CD8-positive, alpha-beta memory T cell (primary cell): ENCODE results near the gene IQUB. TPM values are rescaled to one million over a fixed set of nuclear protein-coding genes. Genes with fewer than 3 reads are reported as not detected.
"Not testable (repeated sequence)": the region's sequence is repeated elsewhere in the genome, so short reads cannot be mapped to it uniquely, and the experiment has no call there.

ENCODE experiments used
- CTCF ChIA-PET: fragments of 350-600 bp; sonication (Branson Sonifier 250); formaldehyde crosslinking; loops from one replicate; lab custom pipeline; 2021; ENCODE audit warnings: antibody characterized with exemption; lab: Charles Lee
- POLR2A ChIA-PET: fragments of 350-600 bp; sonication (Branson Sonifier 250); formaldehyde crosslinking; loops from one replicate; lab custom pipeline; 2021; ENCODE audit warnings: antibody characterized with exemption; lab: Charles Lee
- DNase-seq, 5 donors: peaks; one replicate each; pipeline versions ENCODE4 v3.0.0 to v3.0.0-alpha.2; 2020 to 2022; ENCODE audit warnings: mixed read lengths in 1 of 5
- H3K27ac ChIP-seq: one replicate; pipeline ENCODE4 v1.7.0; 2013; ENCODE audit warnings: low read depth, mild to moderate bottlenecking, low read length, moderate library complexity
- H3K27me3 ChIP-seq: 2 replicates; pipeline ENCODE4 v1.7.0; 2013; ENCODE audit warnings: low read length, mild to moderate bottlenecking; ENCODE audit not compliant: insufficient read depth, poor library complexity, severe bottlenecking
- H3K36me3 ChIP-seq: 2 replicates; pipeline ENCODE4 v1.7.0; 2013; ENCODE audit warnings: mild to moderate bottlenecking, low read length, moderate library complexity; ENCODE audit not compliant: insufficient read depth
- H3K4me1 ChIP-seq: 2 replicates; pipeline ENCODE4 v1.7.0; 2013; ENCODE audit warnings: mild to moderate bottlenecking, low read length, moderate library complexity; ENCODE audit not compliant: insufficient read depth
- H3K4me3 ChIP-seq: 2 replicates; pipeline ENCODE4 v1.7.0; 2013; ENCODE audit warnings: mild to moderate bottlenecking, low read length
- H3K9me3 ChIP-seq: 2 replicates; pipeline ENCODE4 v1.7.0; 2013; ENCODE audit warnings: mild to moderate bottlenecking, low read length
- H3K27ac Mint-ChIP-seq, 8 donors: one replicate each; pipeline ENCODE4 v1.8.0; 2020 to 2021; ENCODE audit warnings: mixed read lengths in 8 of 8, mild to moderate bottlenecking in 6 of 8, inconsistent platforms in 3 of 8, moderate library complexity in 3 of 8
- H3K27me3 Mint-ChIP-seq, 2 donors: one replicate each; pipeline ENCODE4 v1.8.0; 2020 to 2021; ENCODE audit warnings: mixed read lengths in 2 of 2, mild to moderate bottlenecking in 1 of 2, moderate library complexity in 1 of 2
- H3K36me3 Mint-ChIP-seq, 3 donors: one replicate each; pipeline ENCODE4 v1.8.0; 2020 to 2021; ENCODE audit warnings: mixed read lengths in 3 of 3, inconsistent platforms in 1 of 3, mild to moderate bottlenecking in 1 of 3
- H3K4me1 Mint-ChIP-seq, 3 donors: one replicate each; pipeline ENCODE4 v1.8.0; 2020 to 2021; ENCODE audit warnings: mixed read lengths in 3 of 3, inconsistent platforms in 1 of 3, mild to moderate bottlenecking in 1 of 3
- H3K4me3 Mint-ChIP-seq, 7 donors: one replicate each; pipeline ENCODE4 v1.8.0; 2020 to 2021; ENCODE audit warnings: mixed read lengths in 7 of 7, mild to moderate bottlenecking in 6 of 7, moderate library complexity in 4 of 7, inconsistent platforms in 2 of 7
- H3K9me3 Mint-ChIP-seq, 5 donors: one replicate each; pipeline ENCODE4 v1.8.0; 2020 to 2022; ENCODE audit warnings: mixed read lengths in 5 of 5, mild to moderate bottlenecking in 3 of 5, moderate library complexity in 2 of 5, inconsistent platforms in 1 of 5
- polyA plus RNA-seq: library from polyadenylated mRNA; unstranded; fragments of 300-500 nt; fragmentation: Illumina TruSeq; gene quantifications from one replicate; pipeline ENCODE4 v1.2.3, GENCODE V29; 2021
- total RNA-seq, 2 experiments: library from RNA; stranded (reverse); gene quantifications; one replicate each; pipeline ENCODE4 v1.2.3, GENCODE V29; 2021

Gene IQUB
- total and polyA plus RNA-seq, 3 experiments from 2014 or later = 0.08 TPM; not detected in 2

DNA sequence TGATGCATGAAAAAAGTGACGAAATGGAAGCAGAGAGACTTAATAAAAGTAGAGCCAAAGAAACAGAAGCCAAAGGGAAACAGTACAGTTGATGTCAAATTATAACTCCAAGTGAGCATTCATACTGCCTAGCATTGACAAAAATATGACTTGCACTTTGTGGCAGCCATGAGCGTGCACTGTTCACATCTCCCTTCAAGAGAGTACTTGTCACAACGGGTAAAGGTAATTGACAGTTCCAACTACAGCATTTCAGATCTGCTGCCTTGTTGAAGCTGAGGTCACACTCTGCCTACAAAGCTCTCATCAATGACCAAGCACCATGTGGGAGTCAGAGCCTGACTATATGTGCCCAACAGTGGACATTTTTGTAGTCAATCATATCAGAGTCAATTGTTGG is 54.3 kb downstream of the IQUB start:
- POLR2A ChIA-PET = no interaction called here
- Histone ChIP-seq H3K36me3 (no peaks in the 10 kb centered on the region), H3K27ac (no peak overlapping the region), H3K4me1 (no peaks in the 10 kb centered on the region), H3K9me3 (no peaks in the 10 kb centered on the region), H3K4me3 (no peak overlapping the region), H3K27me3 (no peaks in the 10 kb centered on the region)
- H3K27me3 Mint-ChIP-seq = peaks cover 4 to 37% of the 10 kb centered on the region in 2 donors
- no peaks in the 10 kb centered on the region for H3K4me1 Mint-ChIP-seq
- CTCF ChIA-PET = interaction anchor here (1.5 kb wide), 1 partner anchor 15 kb away, joined by 3 read pairs; no protein-coding TSS in a partner anchor
- no peak for DNase-seq
- no peak overlapping the region for H3K4me3 Mint-ChIP-seq
- H3K27ac Mint-ChIP-seq = no peak overlapping the region
- H3K36me3 Mint-ChIP-seq = no peaks in the 10 kb centered on the region
- H3K9me3 Mint-ChIP-seq = peaks cover 0 to 8% (median 2%) of the 10 kb centered on the region in 5 donors

DNA sequence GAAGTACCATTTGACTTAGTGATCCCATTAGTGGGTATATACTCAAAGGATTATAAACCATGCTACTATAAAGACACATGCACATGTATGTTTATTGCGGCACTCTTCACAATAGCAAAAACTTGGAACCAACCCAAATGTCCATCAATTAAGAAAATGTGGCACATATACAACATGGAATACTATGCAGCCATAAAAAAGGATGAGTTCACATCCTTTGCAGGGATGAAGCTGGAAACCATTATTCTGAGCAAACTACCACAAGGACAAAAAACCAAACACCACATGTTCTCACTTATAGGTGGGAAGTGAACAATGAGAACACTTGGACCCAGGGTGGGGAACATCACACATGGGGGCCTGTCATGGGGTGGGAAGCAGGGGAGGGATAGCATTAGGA is 56.3 kb downstream of the IQUB start:
- H3K27ac ChIP-seq, H3K27ac Mint-ChIP-seq, DNase-seq, H3K36me3 Mint-ChIP-seq, H3K4me3 Mint-ChIP-seq, H3K9me3 ChIP-seq, CTCF ChIA-PET, H3K4me1 ChIP-seq, H3K4me3 ChIP-seq, H3K27me3 ChIP-seq, H3K9me3 Mint-ChIP-seq, POLR2A ChIA-PET, H3K36me3 ChIP-seq, H3K4me1 Mint-ChIP-seq: not testable (repeated sequence)
- H3K27me3 Mint-ChIP-seq = peaks cover 4 to 34% of the 10 kb centered on the region in 2 donors

DNA sequence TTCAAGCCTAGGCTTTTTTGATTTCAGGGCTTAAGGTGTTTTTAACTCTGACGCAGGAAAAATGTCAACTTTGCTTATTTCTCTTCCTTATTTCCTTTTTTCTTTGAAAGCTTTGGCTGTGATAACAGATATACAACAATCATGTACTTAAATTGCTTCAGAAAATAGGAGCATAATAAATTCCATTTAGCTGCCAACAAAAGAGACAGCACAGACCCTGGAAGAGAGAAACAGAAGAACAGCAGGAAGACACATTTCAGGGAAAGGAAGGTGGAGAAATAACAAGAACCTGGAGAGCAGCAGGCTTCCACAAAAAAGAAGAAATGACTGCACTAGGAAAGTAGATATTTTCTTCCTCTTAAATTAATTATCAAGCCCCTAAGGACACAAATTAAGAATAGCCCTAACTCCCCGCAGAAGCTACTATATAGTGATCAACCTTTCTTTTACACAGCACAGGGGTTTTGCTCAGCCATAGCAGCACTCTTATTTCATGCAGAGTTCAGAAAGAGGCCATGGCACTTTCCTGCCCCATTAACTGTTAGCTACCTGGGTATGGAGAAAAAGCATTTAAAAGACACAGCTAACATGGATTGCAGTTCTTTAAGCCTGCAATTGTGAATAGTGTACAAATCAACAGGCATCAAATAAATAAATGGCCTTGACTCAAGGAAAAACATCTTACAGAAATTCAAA is 61.5 kb downstream of the IQUB start:
- peaks cover 0 to 19% of the 10 kb centered on the region in 2 donors for H3K27me3 Mint-ChIP-seq
- H3K27ac Mint-ChIP-seq = no peak overlapping the region
- H3K27ac ChIP-seq = no peak overlapping the region
- no peaks in the 10 kb centered on the region for H3K9me3 ChIP-seq
- no peaks in the 10 kb centered on the region for H3K36me3 Mint-ChIP-seq
- no peaks in the 10 kb centered on the region for H3K4me1 Mint-ChIP-seq
- CTCF ChIA-PET = no interaction called here
- peaks cover 0 to 8% (median 2%) of the 10 kb centered on the region in 5 donors for H3K9me3 Mint-ChIP-seq
- DNase-seq = no peak
- no peak overlapping the region for H3K4me3 ChIP-seq
- no peaks in the 10 kb centered on the region for H3K36me3 ChIP-seq
- no peaks in the 10 kb centered on the region for H3K4me1 ChIP-seq
- POLR2A ChIA-PET = no interaction called here
- no peak overlapping the region for H3K4me3 Mint-ChIP-seq
- H3K27me3 ChIP-seq = no peaks in the 10 kb centered on the region

DNA sequence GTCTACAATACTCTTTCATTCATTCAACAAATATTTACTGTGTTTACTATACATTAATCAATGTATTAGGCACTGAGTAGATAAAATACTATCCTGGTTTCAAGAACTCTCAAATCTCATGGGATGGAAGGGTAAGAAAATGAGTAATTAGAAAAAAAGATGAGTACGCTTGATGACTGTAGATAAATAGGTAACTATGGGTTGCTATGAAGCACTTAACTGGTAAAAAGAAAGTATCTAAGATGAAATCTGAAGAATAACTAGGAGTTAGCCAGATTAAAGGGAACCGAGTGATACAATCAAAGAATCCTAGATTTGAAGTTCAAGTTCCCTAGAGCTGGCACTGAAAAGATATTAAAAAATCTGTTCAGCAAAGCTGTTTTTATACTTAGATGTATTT is 62.1 kb downstream of the IQUB start:
- H3K36me3 ChIP-seq = no peaks in the 10 kb centered on the region
- no peak overlapping the region for H3K27ac Mint-ChIP-seq
- H3K9me3 ChIP-seq = no peaks in the 10 kb centered on the region
- H3K4me3 ChIP-seq = no peak overlapping the region
- no peaks in the 10 kb centered on the region for H3K4me1 Mint-ChIP-seq
- peaks cover 0 to 19% of the 10 kb centered on the region in 2 donors for H3K27me3 Mint-ChIP-seq
- POLR2A ChIA-PET = no interaction called here
- no peaks in the 10 kb centered on the region for H3K36me3 Mint-ChIP-seq
- no peak overlapping the region for H3K27ac ChIP-seq
- peaks cover 0 to 8% (median 0%) of the 10 kb centered on the region in 5 donors for H3K9me3 Mint-ChIP-seq
- DNase-seq = no peak
- no peak overlapping the region for H3K4me3 Mint-ChIP-seq
- CTCF ChIA-PET = no interaction called here
- H3K4me1 ChIP-seq = no peaks in the 10 kb centered on the region
- H3K27me3 ChIP-seq = no peaks in the 10 kb centered on the region

DNA sequence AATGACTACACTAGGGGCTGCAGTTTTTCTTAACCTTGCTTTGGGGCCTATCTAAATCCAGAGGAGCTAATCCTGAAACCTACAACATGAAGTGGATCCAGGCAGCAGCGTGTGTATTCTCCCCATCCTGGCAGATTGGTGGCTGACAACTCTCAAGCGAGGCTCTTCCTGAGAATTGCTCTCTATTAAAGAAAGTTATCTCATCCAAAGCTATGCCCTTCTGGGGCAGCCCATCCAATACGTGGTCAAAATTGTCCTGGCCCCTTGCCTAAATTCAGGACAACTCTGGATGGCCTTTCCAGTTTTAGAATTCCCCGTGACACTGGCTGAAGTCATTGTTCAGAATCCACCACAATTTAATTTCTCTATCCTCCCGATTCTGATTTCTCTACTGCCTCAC is 66.1 kb downstream of the IQUB start:
- POLR2A ChIA-PET = no interaction called here
- Mint-ChIP-seq H3K27ac (no peak overlapping the region), H3K27me3 (peaks cover 0 to 6% of the 10 kb centered on the region in 2 donors), H3K36me3 (no peaks in the 10 kb centered on the region), H3K4me1 (no peaks in the 10 kb centered on the region), H3K4me3 (no peak overlapping the region), H3K9me3 (no peaks in the 10 kb centered on the region)
- no peak for DNase-seq
- H3K36me3 ChIP-seq = no peaks in the 10 kb centered on the region
- H3K27me3 ChIP-seq = no peaks in the 10 kb centered on the region
- CTCF ChIA-PET = no interaction called here
- no peaks in the 10 kb centered on the region for H3K4me1 ChIP-seq
- no peak overlapping the region for H3K4me3 ChIP-seq
- H3K9me3 ChIP-seq = no peaks in the 10 kb centered on the region
- H3K27ac ChIP-seq = no peak overlapping the region

DNA sequence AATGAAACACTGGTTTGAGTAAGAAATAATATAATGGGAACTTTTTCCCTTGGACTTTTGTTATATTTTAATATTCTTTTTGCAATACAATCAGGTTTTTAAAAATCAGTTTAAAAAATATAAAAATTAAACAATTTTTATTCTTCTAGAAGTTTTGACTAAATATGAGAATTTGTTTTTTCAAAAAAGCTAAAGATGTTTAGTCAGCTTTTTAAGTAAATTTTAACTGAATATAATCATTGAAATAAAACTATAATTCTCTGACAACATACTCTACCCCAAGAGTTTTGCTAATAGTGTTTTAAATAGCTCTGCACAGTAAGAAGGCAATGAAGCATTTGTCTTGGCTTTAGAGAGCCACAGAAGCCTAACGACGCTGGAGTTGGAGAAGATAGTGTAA is 70.5 kb downstream of the IQUB start:
- H3K36me3 Mint-ChIP-seq = no peaks in the 10 kb centered on the region
- no peak overlapping the region for H3K4me3 Mint-ChIP-seq
- H3K36me3 ChIP-seq = no peaks in the 10 kb centered on the region
- H3K9me3 ChIP-seq = no peaks in the 10 kb centered on the region
- peaks cover 0 to 13% of the 10 kb centered on the region in 2 donors for H3K27me3 Mint-ChIP-seq
- H3K4me3 ChIP-seq = no peak overlapping the region
- H3K27me3 ChIP-seq = no peaks in the 10 kb centered on the region
- no peak overlapping the region for H3K27ac Mint-ChIP-seq
- H3K4me1 Mint-ChIP-seq = no peaks in the 10 kb centered on the region
- DNase-seq = no peak
- H3K4me1 ChIP-seq = no peaks in the 10 kb centered on the region
- no peak overlapping the region for H3K27ac ChIP-seq
- peaks cover 0 to 2% (median 0%) of the 10 kb centered on the region in 5 donors for H3K9me3 Mint-ChIP-seq
- ChIA-PET POLR2A (no interaction called here), CTCF (no interaction called here)

DNA sequence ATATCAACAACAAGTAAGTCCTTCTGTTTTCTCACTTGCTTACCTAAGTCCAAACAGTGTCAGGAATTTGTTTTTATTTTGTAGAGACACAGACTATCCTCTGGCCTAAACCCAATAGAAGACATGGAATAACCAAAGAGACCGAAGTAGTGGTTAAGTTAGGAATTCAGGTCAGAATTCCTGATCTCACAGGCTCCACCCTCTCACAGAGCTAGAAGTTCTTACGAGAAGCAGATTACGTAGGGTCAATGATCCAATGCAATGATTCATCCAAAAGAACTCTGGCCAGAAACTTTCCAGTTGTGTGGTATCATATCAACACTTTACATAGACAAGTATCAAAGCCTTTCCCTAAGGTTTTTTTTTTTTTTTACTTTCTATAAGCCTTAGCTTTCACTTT is 73.8 kb downstream of the IQUB start:
- ChIA-PET CTCF (interaction anchor here (1.1 kb wide), 1 partner anchor 14 kb away, joined by 3 read pairs; no protein-coding TSS in a partner anchor), POLR2A (no interaction called here)
- no peaks in the 10 kb centered on the region for H3K36me3 Mint-ChIP-seq

DNA sequence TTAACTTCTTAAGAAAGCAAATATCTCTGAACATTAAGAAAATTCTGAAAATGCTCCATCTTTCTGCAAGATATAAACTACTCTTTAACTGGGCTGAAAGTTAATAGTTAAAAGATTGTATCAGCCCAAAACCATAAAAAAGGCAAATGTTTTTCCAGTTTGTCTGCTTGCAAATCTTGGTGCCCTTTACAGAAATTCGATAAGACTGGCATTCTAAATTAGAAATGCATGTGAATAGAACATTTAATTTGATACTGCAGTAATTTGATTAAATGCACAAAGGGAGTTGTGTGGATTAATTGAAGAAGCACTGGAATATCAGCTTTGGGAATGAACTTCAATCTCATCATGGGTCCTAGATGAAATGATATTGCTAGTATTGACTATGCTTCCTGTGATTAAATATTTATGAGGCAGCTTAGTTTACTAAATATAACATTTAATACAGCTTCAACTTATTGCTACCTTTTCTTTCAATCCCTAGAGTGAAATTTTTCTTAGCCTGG is 78.4 kb downstream of the IQUB start:
- H3K9me3 ChIP-seq = no peaks in the 10 kb centered on the region
- H3K27ac ChIP-seq = no peak overlapping the region
- no peak overlapping the region for H3K4me3 ChIP-seq
- H3K4me1 ChIP-seq = no peaks in the 10 kb centered on the region
- Mint-ChIP-seq H3K36me3 (no peaks in the 10 kb centered on the region), H3K4me1 (no peaks in the 10 kb centered on the region), H3K27ac (no peak overlapping the region), H3K9me3 (peaks cover 0 to 7% (median 5%) of the 10 kb centered on the region in 5 donors), H3K4me3 (no peak overlapping the region), H3K27me3 (peaks cover 4 to 11% of the 10 kb centered on the region in 2 donors)
- ChIA-PET CTCF (no interaction called here), POLR2A (no interaction called here)
- H3K27me3 ChIP-seq = no peaks in the 10 kb centered on the region
- no peaks in the 10 kb centered on the region for H3K36me3 ChIP-seq
- no peak for DNase-seq

More for the DNA sequence above, 73.8 kb downstream of the IQUB start:
- no peak overlapping the region for H3K4me3 Mint-ChIP-seq
- Histone ChIP-seq H3K9me3 (no peaks in the 10 kb centered on the region), H3K4me1 (no peaks in the 10 kb centered on the region), H3K36me3 (no peaks in the 10 kb centered on the region), H3K4me3 (no peak overlapping the region), H3K27ac (no peak overlapping the region), H3K27me3 (no peaks in the 10 kb centered on the region)
- peaks cover 0 to 2% (median 0%) of the 10 kb centered on the region in 5 donors for H3K9me3 Mint-ChIP-seq
- no peak for DNase-seq
- no peak overlapping the region for H3K27ac Mint-ChIP-seq
- H3K27me3 Mint-ChIP-seq = peaks cover 0 to 10% of the 10 kb centered on the region in 2 donors
- H3K4me1 Mint-ChIP-seq = no peaks in the 10 kb centered on the region
